ENCODE measurements around the gene DNAJA3.

DNA sequence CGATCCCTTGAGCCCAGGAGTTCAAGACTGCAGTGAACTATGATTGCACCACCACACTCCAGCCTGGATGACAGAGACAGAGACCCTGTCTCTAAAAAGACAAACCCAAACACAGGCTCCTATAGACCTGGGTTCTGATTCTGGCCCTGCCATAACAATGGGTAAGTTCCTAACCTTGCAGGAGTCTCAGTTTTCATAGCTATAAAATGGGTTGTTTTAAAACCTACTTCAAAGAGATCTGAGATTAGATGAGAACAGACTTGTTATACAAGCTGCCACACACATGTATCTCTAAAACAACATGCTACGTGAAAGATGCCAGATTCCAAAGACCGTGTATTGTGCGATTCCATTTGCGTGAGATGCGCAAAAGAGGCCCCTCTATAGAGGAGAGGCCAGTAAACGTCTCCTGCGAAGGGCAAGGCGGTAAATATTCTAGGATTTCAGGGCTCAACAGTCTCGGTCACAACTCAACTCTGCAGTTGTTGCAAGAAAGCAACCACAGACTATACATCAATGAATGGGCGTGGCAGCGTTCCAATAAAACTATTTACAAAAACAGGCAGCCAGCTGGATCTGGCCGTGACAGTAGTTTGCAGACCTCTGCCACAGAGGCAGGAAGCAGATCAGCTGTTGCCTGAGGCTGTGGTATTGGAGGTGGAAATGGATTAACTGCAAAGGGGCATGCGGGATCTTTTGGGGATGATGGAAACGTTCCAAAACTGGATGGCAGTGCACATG is 15.2 kb upstream of the DNAJA3 start:
- TF ChIP-seq CTCF (IDR thresholded peaks at IDR 0.05; ENCODE audit: low read length) = no peak
- no peak for TF ChIP-seq EZH2phosphoT487 (IDR thresholded peaks at IDR 0.05; ENCODE audit: low read length)
- TF ChIP-seq EZH2 (optimal IDR thresholded peaks at IDR 0.05; ENCODE audit: low read depth, low read length) = no peak

All from MM.1S (cell line).